Skeletal muscle satellite cell (primary cell): ENCODE results near the gene BAHD1.
A peak's percentile ranks its signal among the peaks of the same experiment; 100 is the strongest.

Experiments used
- H3K27me3 ChIP-seq: 2 replicates; pipeline ENCODE4 v1.7.0; 2013; ENCODE audit warnings: low read length; ENCODE audit not compliant: control insufficient read depth, insufficient read depth
- H3K36me3 ChIP-seq: 2 replicates; pipeline ENCODE4 v1.7.0; 2013; ENCODE audit warnings: mild to moderate bottlenecking, control low read depth, low read length; ENCODE audit not compliant: insufficient read depth
- H3K4me1 ChIP-seq: 2 replicates; pipeline ENCODE4 v1.7.0; 2013; ENCODE audit warnings: low read length; ENCODE audit not compliant: control insufficient read depth, insufficient read depth
- H3K4me2 ChIP-seq: 2 replicates; pipeline ENCODE4 v1.7.0; 2013; ENCODE audit warnings: mild to moderate bottlenecking, low read length
- H3K4me3 ChIP-seq: 2 replicates; pipeline ENCODE4 v1.7.0; 2013; ENCODE audit warnings: low read length
- H3K9ac ChIP-seq: 2 replicates; pipeline ENCODE4 v1.7.0; 2013; ENCODE audit warnings: mild to moderate bottlenecking, low read depth, low read length, moderate library complexity
- H3K9me3 ChIP-seq: replicated peaks from 2 replicates; pipeline ENCODE4 v1.7.0; 2013; ENCODE audit warnings: mild to moderate bottlenecking, control low read depth, low read length

The BAHD1 gene

GRCh38 chr15:40463886-40464545 lies 23.3 kb downstream of the BAHD1 start:
- H3K4me3 ChIP-seq, result no peak overlapping the region
- no peak overlapping the region for H3K9ac ChIP-seq
- no peak overlapping the region for H3K4me2 ChIP-seq
- H3K36me3 ChIP-seq, result peaks cover 56% of the 10 kb centered on the region
- H3K4me1 ChIP-seq, result no peaks in the 10 kb centered on the region
- H3K27me3 ChIP-seq, result no peaks in the 10 kb centered on the region
- no peaks in the 10 kb centered on the region for H3K9me3 ChIP-seq

GRCh38 chr15:40464595-40465185 lies 23.9 kb downstream of the BAHD1 start:
- no peak overlapping the region for H3K4me2 ChIP-seq
- no peak overlapping the region for H3K4me3 ChIP-seq
- H3K9ac ChIP-seq, result no peak overlapping the region
- no peaks in the 10 kb centered on the region for H3K9me3 ChIP-seq
- peaks cover under 1% of the 10 kb centered on the region for H3K4me1 ChIP-seq
- no peaks in the 10 kb centered on the region for H3K27me3 ChIP-seq
- H3K36me3 ChIP-seq, result peaks cover 54% of the 10 kb centered on the region

GRCh38 chr15:40465939-40466338 lies 25.2 kb downstream of the BAHD1 start:
- H3K9me3 ChIP-seq, result no peaks in the 10 kb centered on the region
- H3K36me3 ChIP-seq, result peaks cover 46% of the 10 kb centered on the region
- H3K4me2 ChIP-seq, result no peak overlapping the region
- peaks cover 10% of the 10 kb centered on the region for H3K4me1 ChIP-seq
- H3K27me3 ChIP-seq, result no peaks in the 10 kb centered on the region
- no peak overlapping the region for H3K9ac ChIP-seq
- no peak overlapping the region for H3K4me3 ChIP-seq

GRCh38 chr15:40466426-40467260 lies 25.9 kb downstream of the BAHD1 start:
- peaks cover 14% of the 10 kb centered on the region for H3K4me1 ChIP-seq
- peaks cover 46% of the 10 kb centered on the region for H3K36me3 ChIP-seq
- H3K27me3 ChIP-seq, result no peaks in the 10 kb centered on the region
- no peaks in the 10 kb centered on the region for H3K9me3 ChIP-seq
- H3K4me2 ChIP-seq, result no peak overlapping the region
- no peak overlapping the region for H3K9ac ChIP-seq
- no peak overlapping the region for H3K4me3 ChIP-seq

- H3K36me3 ChIP-seq, result peaks cover 41% of the 10 kb centered on the region
- H3K4me2 ChIP-seq, result no peak overlapping the region
- peaks cover 20% of the 10 kb centered on the region for H3K4me1 ChIP-seq
- no peak overlapping the region for H3K4me3 ChIP-seq
- H3K27me3 ChIP-seq, result no peaks in the 10 kb centered on the region
- H3K9me3 ChIP-seq, result no peaks in the 10 kb centered on the region
- H3K9ac ChIP-seq, result no peak overlapping the region
Measured at GRCh38 chr15:40467261-40467615, 26.5 kb downstream of the BAHD1 start.

GRCh38 chr15:40468898-40469331 lies 28.2 kb downstream of the BAHD1 start:
- Histone ChIP-seq H3K4me3 (no peak overlapping the region), H3K9me3 (no peaks in the 10 kb centered on the region), H3K27me3 (no peaks in the 10 kb centered on the region), H3K36me3 (peaks cover 28% of the 10 kb centered on the region), H3K4me1 (peaks cover 22% of the 10 kb centered on the region), H3K4me2 (no peak overlapping the region), H3K9ac (no peak overlapping the region)

- H3K27me3 ChIP-seq, result no peaks in the 10 kb centered on the region
- H3K9me3 ChIP-seq, result no peaks in the 10 kb centered on the region
- peak overlapping the region; percentile 97 for H3K4me2 ChIP-seq
- peak overlapping the region; percentile 83 for H3K4me3 ChIP-seq
- H3K36me3 ChIP-seq, result peaks cover 21% of the 10 kb centered on the region
- H3K4me1 ChIP-seq, result peaks cover 22% of the 10 kb centered on the region
- peak overlapping the region; percentile 35 for H3K9ac ChIP-seq
Measured at GRCh38 chr15:40469776-40470390, 29.1 kb downstream of the BAHD1 start.

GRCh38 chr15:40470423-40471104 lies 29.8 kb downstream of the BAHD1 start, which contains the start of gene CHST14:
TSS of gene CHST14 (plus strand) at chr15:40470984. CDS start at chr15:40471214, 230 bp downstream.
- peak within 1 kb of the TSS; percentile 97 for H3K4me2 ChIP-seq
- H3K4me1 ChIP-seq, result peaks cover 22% of the 10 kb centered on the region
- H3K4me3 ChIP-seq, result peak within 1 kb of the TSS; percentile 83
- H3K27me3 ChIP-seq, result no peaks in the 10 kb centered on the region
- no peaks in the 10 kb centered on the region for H3K9me3 ChIP-seq
- peaks cover 17% of the 10 kb centered on the region for H3K36me3 ChIP-seq
- H3K9ac ChIP-seq, result peak within 1 kb of the TSS; percentile 87

GRCh38 chr15:40471105-40471807 lies 30.5 kb downstream of the BAHD1 start:
- H3K9ac ChIP-seq, result peak overlapping the region; percentile 87
- no peaks in the 10 kb centered on the region for H3K9me3 ChIP-seq
- H3K4me2 ChIP-seq, result peak overlapping the region; percentile 97
- no peaks in the 10 kb centered on the region for H3K27me3 ChIP-seq
- H3K4me3 ChIP-seq, result peak overlapping the region; percentile 83
- H3K36me3 ChIP-seq, result peaks cover 12% of the 10 kb centered on the region
- H3K4me1 ChIP-seq, result peaks cover 22% of the 10 kb centered on the region

GRCh38 chr15:40471808-40472150 lies 31.0 kb downstream of the BAHD1 start:
- peaks cover 2% of the 10 kb centered on the region for H3K27me3 ChIP-seq
- H3K4me2 ChIP-seq, result peak overlapping the region; percentile 97
- H3K9ac ChIP-seq, result peak overlapping the region; percentile 87
- H3K4me3 ChIP-seq, result peak overlapping the region; percentile 83
- H3K36me3 ChIP-seq, result peaks cover 7% of the 10 kb centered on the region
- H3K4me1 ChIP-seq, result peaks cover 22% of the 10 kb centered on the region
- H3K9me3 ChIP-seq, result no peaks in the 10 kb centered on the region
